Suprapubic skin (tissue), 4 donors: ENCODE measurements around the gene KIF3C.

Experiments
- EP300 ChIP-seq: sonication (generic); formaldehyde crosslinking; IDR thresholded peaks from one replicate; pipeline ENCODE4 v1.6.1; 2017; ENCODE audit warnings: antibody characterized with exemption
- POLR2AphosphoS5 ChIP-seq, 3 donors: sonication (generic); formaldehyde crosslinking; IDR thresholded peaks; one replicate each; pipeline ENCODE4 v1.6.1; 2017; ENCODE audit warnings: antibody characterized with exemption in 3 of 3
- TF ChIP-seq, protein P1 (sequence below), 2 donors: fragments of 200-600 bp in 1 of 2; fragments of 450-650 bp in 1 of 2; sonication (generic) in 1 of 2; IDR thresholded peaks; one replicate each; pipeline ENCODE4 v1.5.1; 2016 to 2019; ENCODE audit warnings: antibody characterized with exemption in 2 of 2, mild to moderate bottlenecking in 1 of 2, moderate library complexity in 1 of 2

DNA sequence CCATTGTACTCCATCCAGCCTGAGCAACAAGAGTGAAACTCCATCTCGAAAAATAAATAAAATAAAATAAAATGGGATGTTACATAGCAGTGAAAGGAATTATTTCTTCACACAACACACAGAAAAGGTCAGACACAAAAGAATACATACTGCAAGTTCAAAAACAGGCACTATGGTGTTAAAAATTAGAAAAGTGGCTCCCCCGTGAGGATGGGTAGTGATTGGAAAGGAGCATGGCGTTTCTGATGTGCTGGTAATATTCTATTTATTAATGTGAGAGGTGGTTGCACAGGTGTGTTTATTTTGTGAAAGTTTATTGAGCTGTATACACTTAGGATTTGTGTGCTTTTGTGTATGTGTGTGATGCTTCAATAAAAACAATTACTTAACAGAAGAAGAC, 28.6 kb upstream of the KIF3C start:
- TF ChIP-seq POLR2AphosphoS5 (IDR thresholded peaks at IDR 0.05) (no peak), EP300 (no peak)
- TF ChIP-seq, protein P1, sequence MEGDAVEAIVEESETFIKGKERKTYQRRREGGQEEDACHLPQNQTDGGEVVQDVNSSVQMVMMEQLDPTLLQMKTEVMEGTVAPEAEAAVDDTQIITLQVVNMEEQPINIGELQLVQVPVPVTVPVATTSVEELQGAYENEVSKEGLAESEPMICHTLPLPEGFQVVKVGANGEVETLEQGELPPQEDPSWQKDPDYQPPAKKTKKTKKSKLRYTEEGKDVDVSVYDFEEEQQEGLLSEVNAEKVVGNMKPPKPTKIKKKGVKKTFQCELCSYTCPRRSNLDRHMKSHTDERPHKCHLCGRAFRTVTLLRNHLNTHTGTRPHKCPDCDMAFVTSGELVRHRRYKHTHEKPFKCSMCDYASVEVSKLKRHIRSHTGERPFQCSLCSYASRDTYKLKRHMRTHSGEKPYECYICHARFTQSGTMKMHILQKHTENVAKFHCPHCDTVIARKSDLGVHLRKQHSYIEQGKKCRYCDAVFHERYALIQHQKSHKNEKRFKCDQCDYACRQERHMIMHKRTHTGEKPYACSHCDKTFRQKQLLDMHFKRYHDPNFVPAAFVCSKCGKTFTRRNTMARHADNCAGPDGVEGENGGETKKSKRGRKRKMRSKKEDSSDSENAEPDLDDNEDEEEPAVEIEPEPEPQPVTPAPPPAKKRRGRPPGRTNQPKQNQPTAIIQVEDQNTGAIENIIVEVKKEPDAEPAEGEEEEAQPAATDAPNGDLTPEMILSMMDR (IDR thresholded peaks at IDR 0.05) = no peak
